ENCODE measurements around the gene PDGFRB.

The PDGFRB gene

DNA sequence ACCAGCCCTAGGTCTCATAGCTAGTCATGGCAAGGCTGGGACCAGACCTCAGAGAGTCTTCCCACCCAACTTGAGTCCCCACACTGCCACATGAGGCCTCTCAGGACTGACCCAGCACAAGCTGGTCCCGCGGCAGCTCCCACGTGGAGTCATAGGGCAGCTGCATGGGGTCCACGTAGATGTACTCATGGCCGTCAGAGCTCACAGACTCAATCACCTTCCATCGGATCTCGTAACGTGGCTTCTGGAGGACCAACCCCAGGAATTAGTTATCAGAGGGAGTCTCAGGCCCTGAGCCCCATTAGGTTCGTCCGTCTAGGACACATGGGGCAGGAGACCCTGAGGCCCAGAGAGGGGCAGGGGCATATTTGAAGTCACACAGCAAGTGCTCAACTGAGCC, 30.3 kb downstream of the PDGFRB start:
- DNase-seq (ENCODE audit: low spot score): no peak
- H3K27me3 ChIP-seq (ENCODE audit: control insufficient read depth in 3 of 3, insufficient read depth in 3 of 3, low read depth in 1 of 3, low read length in 3 of 3): no peaks in the 10 kb centered on the region
- no peak overlapping the region for H2BK120ac ChIP-seq (ENCODE audit: low read depth, low read length)
- no peak overlapping the region for H2BK15ac ChIP-seq (ENCODE audit: low read length)
- no peak overlapping the region for H3K18ac ChIP-seq (ENCODE audit: low read length)
- no peak overlapping the region for H3K27ac ChIP-seq (replicated peaks; ENCODE audit: low read length)
- no peak overlapping the region for H4K91ac ChIP-seq (ENCODE audit: low read depth, low read length, poor library complexity)
- no peak overlapping the region for H2BK5ac ChIP-seq (ENCODE audit: low read length)
- peaks cover 0 to 3% of the 10 kb centered on the region in 2 donors for H3K36me3 ChIP-seq (replicated peaks in 1 of 2; ENCODE audit: control insufficient read depth in 2 of 2, insufficient read depth in 2 of 2, low read length in 2 of 2)
- no peaks in the 10 kb centered on the region for H3K79me1 ChIP-seq (ENCODE audit: low read depth, low read length)
- H2AK5ac ChIP-seq (ENCODE audit: low read depth, low read length): no peak overlapping the region
- no peak overlapping the region for H2AFZ ChIP-seq (ENCODE audit: low read length)
- H3K4me1 ChIP-seq (ENCODE audit: control insufficient read depth in 2 of 2, insufficient read depth in 1 of 2, low read depth in 1 of 2, low read length in 2 of 2): peaks cover 2 to 8% of the 10 kb centered on the region in 2 donors
- H3K4ac ChIP-seq (ENCODE audit: low read length): no peak overlapping the region
- H3K23ac ChIP-seq (ENCODE audit: low read depth, low read length, poor library complexity): no peak overlapping the region
- no peak overlapping the region for H4K8ac ChIP-seq (ENCODE audit: low read depth, low read length)
- H2BK12ac ChIP-seq (ENCODE audit: low read length): no peak overlapping the region
- no peak overlapping the region for H3K14ac ChIP-seq (ENCODE audit: low read length)
- H3K4me2 ChIP-seq (ENCODE audit: insufficient read depth, low read length, poor library complexity, severe bottlenecking): no peak overlapping the region
- no CpG with 5 or more reads among the region's 10 CpGs for WGBS, 2 donors (ENCODE audit: extremely low coverage in 2 of 2, insufficient read length in 2 of 2, insufficient replicate concordance in 1 of 2)
- H3K4me3 ChIP-seq (ENCODE audit: low read length in 2 of 2): no peak overlapping the region
- no peaks in the 10 kb centered on the region for H3K9me3 ChIP-seq (replicated peaks in 1 of 2; ENCODE audit: control insufficient read depth in 2 of 2, insufficient read depth in 1 of 2, low read depth in 1 of 2, low read length in 2 of 2)
- no peak overlapping the region for H3K9ac ChIP-seq (ENCODE audit: low read depth, low read length, poor library complexity)

DNA sequence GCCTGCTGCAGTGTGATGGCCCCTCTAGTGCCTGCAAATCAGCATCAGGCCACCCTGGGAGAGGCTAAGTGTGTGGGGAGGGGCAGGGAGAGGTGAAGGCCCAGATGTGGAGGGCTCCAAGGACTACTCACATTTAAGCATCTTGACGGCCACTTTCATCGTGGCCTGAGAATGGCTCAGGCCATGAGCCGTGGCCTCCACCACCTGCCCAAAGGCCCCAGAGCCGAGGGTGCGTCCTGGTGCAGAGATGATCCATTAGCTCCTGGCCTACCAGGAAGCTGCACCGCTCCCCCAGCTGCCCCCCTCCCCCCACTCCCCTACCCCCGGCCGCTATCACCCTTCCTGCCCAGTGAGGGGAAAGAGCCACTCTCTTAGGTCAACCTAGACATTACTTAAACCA, 31.0 kb downstream of the PDGFRB start:
- no peak overlapping the region for H4K91ac ChIP-seq (ENCODE audit: low read depth, low read length, poor library complexity)
- H2AK5ac ChIP-seq (ENCODE audit: low read depth, low read length): no peak overlapping the region
- no peak overlapping the region for H2BK120ac ChIP-seq (ENCODE audit: low read depth, low read length)
- H3K79me1 ChIP-seq (ENCODE audit: low read depth, low read length): no peaks in the 10 kb centered on the region
- no peak overlapping the region for H3K4me3 ChIP-seq (ENCODE audit: low read length in 2 of 2)
- H2AFZ ChIP-seq (ENCODE audit: low read length): no peak overlapping the region
- H3K4ac ChIP-seq (ENCODE audit: low read length): no peak overlapping the region
- peaks cover 0 to 5% of the 10 kb centered on the region in 2 donors for H3K4me1 ChIP-seq (ENCODE audit: control insufficient read depth in 2 of 2, insufficient read depth in 1 of 2, low read depth in 1 of 2, low read length in 2 of 2)
- H3K36me3 ChIP-seq (replicated peaks in 1 of 2; ENCODE audit: control insufficient read depth in 2 of 2, insufficient read depth in 2 of 2, low read length in 2 of 2): peaks cover 0 to 3% of the 10 kb centered on the region in 2 donors
- H2BK12ac ChIP-seq (ENCODE audit: low read length): no peak overlapping the region
- no peak overlapping the region for H3K18ac ChIP-seq (ENCODE audit: low read length)
- no peak for DNase-seq (ENCODE audit: low spot score)
- H3K9ac ChIP-seq (ENCODE audit: low read depth, low read length, poor library complexity): no peak overlapping the region
- H2BK15ac ChIP-seq (ENCODE audit: low read length): no peak overlapping the region
- no peaks in the 10 kb centered on the region for H3K27me3 ChIP-seq (ENCODE audit: control insufficient read depth in 3 of 3, insufficient read depth in 3 of 3, low read depth in 1 of 3, low read length in 3 of 3)
- H3K23ac ChIP-seq (ENCODE audit: low read depth, low read length, poor library complexity): peak overlapping the region; percentile 18
- no peak overlapping the region for H3K27ac ChIP-seq (replicated peaks; ENCODE audit: low read length)
- no peaks in the 10 kb centered on the region for H3K9me3 ChIP-seq (replicated peaks in 1 of 2; ENCODE audit: control insufficient read depth in 2 of 2, insufficient read depth in 1 of 2, low read depth in 1 of 2, low read length in 2 of 2)
- H4K8ac ChIP-seq (ENCODE audit: low read depth, low read length): no peak overlapping the region
- H2BK5ac ChIP-seq (ENCODE audit: low read length): no peak overlapping the region
- H3K4me2 ChIP-seq (ENCODE audit: insufficient read depth, low read length, poor library complexity, severe bottlenecking): no peak overlapping the region
- WGBS, 2 donors (ENCODE audit: extremely low coverage in 2 of 2, insufficient read length in 2 of 2, insufficient replicate concordance in 1 of 2): no CpG with 5 or more reads among the region's 8 CpGs
- H3K14ac ChIP-seq (ENCODE audit: low read length): no peak overlapping the region

DNA sequence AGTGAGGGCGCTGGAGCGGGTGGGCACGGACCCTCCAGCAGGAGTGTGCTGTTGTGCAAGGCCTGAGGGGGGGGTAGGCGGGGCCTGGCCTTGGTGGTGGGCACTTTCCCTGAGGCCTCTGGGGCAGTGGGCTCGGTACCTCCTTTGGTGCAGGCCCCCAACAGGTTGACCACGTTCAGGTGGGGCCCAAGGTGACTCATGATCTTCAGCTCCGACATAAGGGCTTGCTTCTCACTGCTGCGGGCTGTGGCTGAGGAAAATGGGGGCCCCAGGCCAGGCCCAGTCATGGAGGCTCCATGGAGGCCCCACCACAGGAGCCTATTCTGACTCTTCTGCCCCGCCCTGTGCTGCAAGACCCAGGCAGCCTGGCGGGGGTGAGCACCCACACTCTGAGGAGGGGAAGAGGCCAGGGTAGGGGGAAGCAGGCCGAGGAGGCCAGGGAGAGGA, 31.5 kb downstream of the PDGFRB start:
- no peak overlapping the region for H2AK5ac ChIP-seq (ENCODE audit: low read depth, low read length)
- H3K14ac ChIP-seq (ENCODE audit: low read length): no peak overlapping the region
- H3K36me3 ChIP-seq (replicated peaks in 1 of 2; ENCODE audit: control insufficient read depth in 2 of 2, insufficient read depth in 2 of 2, low read length in 2 of 2): peaks cover 0 to 3% of the 10 kb centered on the region in 2 donors
- DNase-seq (ENCODE audit: low spot score): no peak
- no peak overlapping the region for H2BK120ac ChIP-seq (ENCODE audit: low read depth, low read length)
- no peak overlapping the region for H3K4me3 ChIP-seq (ENCODE audit: low read length in 2 of 2)
- no peaks in the 10 kb centered on the region for H3K27me3 ChIP-seq (ENCODE audit: control insufficient read depth in 3 of 3, insufficient read depth in 3 of 3, low read depth in 1 of 3, low read length in 3 of 3)
- peaks cover 0 to 5% of the 10 kb centered on the region in 2 donors for H3K4me1 ChIP-seq (ENCODE audit: control insufficient read depth in 2 of 2, insufficient read depth in 1 of 2, low read depth in 1 of 2, low read length in 2 of 2)
- no peak overlapping the region for H4K91ac ChIP-seq (ENCODE audit: low read depth, low read length, poor library complexity)
- no peak overlapping the region for H2AFZ ChIP-seq (ENCODE audit: low read length)
- no peak overlapping the region for H4K8ac ChIP-seq (ENCODE audit: low read depth, low read length)
- H2BK12ac ChIP-seq (ENCODE audit: low read length): no peak overlapping the region
- no peaks in the 10 kb centered on the region for H3K9me3 ChIP-seq (replicated peaks in 1 of 2; ENCODE audit: control insufficient read depth in 2 of 2, insufficient read depth in 1 of 2, low read depth in 1 of 2, low read length in 2 of 2)
- no peak overlapping the region for H2BK5ac ChIP-seq (ENCODE audit: low read length)
- H3K79me1 ChIP-seq (ENCODE audit: low read depth, low read length): no peaks in the 10 kb centered on the region
- peak overlapping the region; percentile 18 for H3K23ac ChIP-seq (ENCODE audit: low read depth, low read length, poor library complexity)
- peak overlapping the region; percentile 16 for H3K18ac ChIP-seq (ENCODE audit: low read length)
- H2BK15ac ChIP-seq (ENCODE audit: low read length): no peak overlapping the region
- no peak overlapping the region for H3K4ac ChIP-seq (ENCODE audit: low read length)
- H3K9ac ChIP-seq (ENCODE audit: low read depth, low read length, poor library complexity): no peak overlapping the region
- no peak overlapping the region for H3K27ac ChIP-seq (replicated peaks; ENCODE audit: low read length)
- no CpG with 5 or more reads among the region's 11 CpGs for WGBS, 2 donors (ENCODE audit: extremely low coverage in 2 of 2, insufficient read length in 2 of 2, insufficient replicate concordance in 1 of 2)
- no peak overlapping the region for H3K4me2 ChIP-seq (ENCODE audit: insufficient read depth, low read length, poor library complexity, severe bottlenecking)

DNA sequence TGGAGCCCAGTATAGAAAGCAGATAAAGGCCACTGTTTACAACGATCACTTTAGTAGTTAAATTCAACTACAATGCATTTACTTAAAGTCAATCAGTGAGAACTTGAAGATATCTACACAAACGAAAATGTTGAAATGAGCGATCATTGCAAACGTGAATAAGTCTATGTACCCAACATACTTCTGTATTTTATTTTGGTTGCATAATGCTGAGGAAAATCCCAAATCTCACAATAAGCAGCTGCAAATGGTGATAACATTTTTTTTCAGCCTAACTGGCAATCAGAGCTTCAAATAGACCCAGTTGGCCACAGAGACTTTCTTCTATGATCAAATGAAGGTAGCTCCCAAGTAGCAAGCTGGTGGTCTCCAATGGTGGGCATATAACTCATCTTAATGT, 32.1 kb downstream of the PDGFRB start:
- H3K27me3 ChIP-seq (ENCODE audit: control insufficient read depth in 3 of 3, insufficient read depth in 3 of 3, low read depth in 1 of 3, low read length in 3 of 3): no peaks in the 10 kb centered on the region
- no peak overlapping the region for H2BK5ac ChIP-seq (ENCODE audit: low read length)
- H3K79me1 ChIP-seq (ENCODE audit: low read depth, low read length): no peaks in the 10 kb centered on the region
- no peak overlapping the region for H2BK120ac ChIP-seq (ENCODE audit: low read depth, low read length)
- H3K36me3 ChIP-seq (replicated peaks in 1 of 2; ENCODE audit: control insufficient read depth in 2 of 2, insufficient read depth in 2 of 2, low read length in 2 of 2): no peaks in the 10 kb centered on the region
- no peak overlapping the region for H3K4ac ChIP-seq (ENCODE audit: low read length)
- H2AK5ac ChIP-seq (ENCODE audit: low read depth, low read length): no peak overlapping the region
- H3K4me2 ChIP-seq (ENCODE audit: insufficient read depth, low read length, poor library complexity, severe bottlenecking): no peak overlapping the region
- H3K23ac ChIP-seq (ENCODE audit: low read depth, low read length, poor library complexity): no peak overlapping the region
- H4K91ac ChIP-seq (ENCODE audit: low read depth, low read length, poor library complexity): no peak overlapping the region
- H3K27ac ChIP-seq (replicated peaks; ENCODE audit: low read length): no peak overlapping the region
- H2AFZ ChIP-seq (ENCODE audit: low read length): no peak overlapping the region
- no peak overlapping the region for H3K14ac ChIP-seq (ENCODE audit: low read length)
- H3K4me1 ChIP-seq (ENCODE audit: control insufficient read depth in 2 of 2, insufficient read depth in 1 of 2, low read depth in 1 of 2, low read length in 2 of 2): peaks cover 0 to 5% of the 10 kb centered on the region in 2 donors
- no peak overlapping the region for H3K4me3 ChIP-seq (ENCODE audit: low read length in 2 of 2)
- no CpG with 5 or more reads among the region's 4 CpGs for WGBS, 2 donors (ENCODE audit: extremely low coverage in 2 of 2, insufficient read length in 2 of 2, insufficient replicate concordance in 1 of 2)
- no peak overlapping the region for H3K9ac ChIP-seq (ENCODE audit: low read depth, low read length, poor library complexity)
- no peak for DNase-seq (ENCODE audit: low spot score)
- no peak overlapping the region for H2BK15ac ChIP-seq (ENCODE audit: low read length)
- H2BK12ac ChIP-seq (ENCODE audit: low read length): no peak overlapping the region
- H4K8ac ChIP-seq (ENCODE audit: low read depth, low read length): no peak overlapping the region
- no peaks in the 10 kb centered on the region for H3K9me3 ChIP-seq (replicated peaks in 1 of 2; ENCODE audit: control insufficient read depth in 2 of 2, insufficient read depth in 1 of 2, low read depth in 1 of 2, low read length in 2 of 2)
- no peak overlapping the region for H3K18ac ChIP-seq (ENCODE audit: low read length)

All from neuronal stem cell (in vitro differentiated cells).